Measurements from ENCODE around the gene ARHGAP42.

ARHGAP42 gene

DNA sequence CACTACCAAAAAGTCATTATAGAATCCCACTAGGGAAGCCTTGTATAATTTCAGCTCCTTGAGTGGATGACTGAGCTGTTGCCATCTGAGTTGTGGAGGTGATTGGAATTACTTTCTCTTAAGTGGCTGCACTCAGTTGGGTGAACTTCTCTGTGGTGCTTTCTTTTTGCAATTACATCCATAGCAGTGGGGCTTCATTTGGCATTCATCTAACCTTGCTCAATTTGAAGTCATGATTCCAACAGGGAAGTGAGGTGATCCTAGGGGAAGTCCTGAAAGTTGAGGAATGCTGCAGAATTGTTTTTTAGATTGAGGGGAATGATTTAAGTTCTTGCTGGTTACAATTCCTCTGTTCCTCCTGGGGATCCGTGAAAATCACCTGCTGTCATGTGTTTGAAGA, 39.6 kb downstream of the ARHGAP42 start:
- no peak overlapping the region for H3K4me3 ChIP-seq (ENCODE audit: low read depth, low read length)
- TF ChIP-seq, protein P1, sequence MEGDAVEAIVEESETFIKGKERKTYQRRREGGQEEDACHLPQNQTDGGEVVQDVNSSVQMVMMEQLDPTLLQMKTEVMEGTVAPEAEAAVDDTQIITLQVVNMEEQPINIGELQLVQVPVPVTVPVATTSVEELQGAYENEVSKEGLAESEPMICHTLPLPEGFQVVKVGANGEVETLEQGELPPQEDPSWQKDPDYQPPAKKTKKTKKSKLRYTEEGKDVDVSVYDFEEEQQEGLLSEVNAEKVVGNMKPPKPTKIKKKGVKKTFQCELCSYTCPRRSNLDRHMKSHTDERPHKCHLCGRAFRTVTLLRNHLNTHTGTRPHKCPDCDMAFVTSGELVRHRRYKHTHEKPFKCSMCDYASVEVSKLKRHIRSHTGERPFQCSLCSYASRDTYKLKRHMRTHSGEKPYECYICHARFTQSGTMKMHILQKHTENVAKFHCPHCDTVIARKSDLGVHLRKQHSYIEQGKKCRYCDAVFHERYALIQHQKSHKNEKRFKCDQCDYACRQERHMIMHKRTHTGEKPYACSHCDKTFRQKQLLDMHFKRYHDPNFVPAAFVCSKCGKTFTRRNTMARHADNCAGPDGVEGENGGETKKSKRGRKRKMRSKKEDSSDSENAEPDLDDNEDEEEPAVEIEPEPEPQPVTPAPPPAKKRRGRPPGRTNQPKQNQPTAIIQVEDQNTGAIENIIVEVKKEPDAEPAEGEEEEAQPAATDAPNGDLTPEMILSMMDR (IDR thresholded peaks at IDR 0.05; ENCODE audit: insufficient read depth, low read length, missing control alignments): no peak
- ChIA-PET POLR2A (no interaction called here), CTCF (interaction anchor here (0.7 kb wide), 1 partner anchor 45 kb away, joined by 4 read pairs; no protein-coding TSS in a partner anchor)
- DNase-seq (ENCODE audit: low read depth, low spot score): no peak

DNA sequence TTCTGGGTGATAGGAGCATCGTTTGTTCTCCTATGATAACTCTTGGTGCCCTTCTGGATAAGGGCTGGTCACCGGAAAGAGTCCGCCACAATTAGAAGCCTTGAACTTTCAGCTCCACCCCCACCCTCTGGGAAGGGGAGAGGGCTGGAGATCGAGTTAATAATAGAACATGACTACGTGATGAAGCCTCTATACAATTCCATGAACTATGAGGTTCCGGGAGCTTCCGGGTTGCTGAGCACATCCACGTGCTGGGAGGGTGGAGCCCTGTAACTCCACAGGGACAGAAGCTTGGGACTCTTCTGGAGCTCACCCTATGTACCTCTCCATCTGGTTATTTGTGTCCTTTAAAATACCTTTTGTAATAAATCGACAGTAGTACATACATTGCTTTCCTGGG, 40.3 kb downstream of the ARHGAP42 start:
- TF ChIP-seq, protein P1 (IDR thresholded peaks at IDR 0.05; ENCODE audit: insufficient read depth, low read length, missing control alignments): no peak
- no peak overlapping the region for H3K4me3 ChIP-seq (ENCODE audit: low read depth, low read length)
- DNase-seq (ENCODE audit: low read depth, low spot score): no peak
- POLR2A ChIA-PET: no interaction called here
- CTCF ChIA-PET: interaction anchor here (0.7 kb wide), 1 partner anchor 46 kb away, joined by 4 read pairs; no protein-coding TSS in a partner anchor

GRCh38 chr11:100730266-100730665, 43.2 kb downstream of the ARHGAP42 start:
- ChIA-PET CTCF (interaction anchor here (1.0 kb wide), 1 partner anchor 178 kb away, joined by 4 read pairs; no protein-coding TSS in a partner anchor), POLR2A (no interaction called here)
- peak; percentile 34 for DNase-seq (ENCODE audit: low read depth, low spot score)
- TF ChIP-seq, protein P1 (IDR thresholded peaks at IDR 0.05; ENCODE audit: insufficient read depth, low read length, missing control alignments): no peak
- H3K4me3 ChIP-seq (ENCODE audit: low read depth, low read length): no peak overlapping the region

- ChIA-PET POLR2A (no interaction called here), CTCF (interaction anchor here (0.6 kb wide), 1 partner anchor 13 kb away, joined by 3 read pairs; no protein-coding TSS in a partner anchor)
- H3K4me3 ChIP-seq (ENCODE audit: low read depth, low read length): no peak overlapping the region
- TF ChIP-seq, protein P1 (IDR thresholded peaks at IDR 0.05; ENCODE audit: insufficient read depth, low read length, missing control alignments): no peak
- no peak for DNase-seq (ENCODE audit: low read depth, low spot score)
Measured at GRCh38 chr11:100731471-100731870, 44.4 kb downstream of the ARHGAP42 start.

GRCh38 chr11:100732949-100733348, 45.9 kb downstream of the ARHGAP42 start:
- ChIA-PET CTCF (no interaction called here), POLR2A (no interaction called here)
- no peak for DNase-seq (ENCODE audit: low read depth, low spot score)
- H3K4me3 ChIP-seq (ENCODE audit: low read depth, low read length): no peak overlapping the region
- TF ChIP-seq, protein P1 (IDR thresholded peaks at IDR 0.05; ENCODE audit: insufficient read depth, low read length, missing control alignments): no peak

GRCh38 chr11:100734743-100735527, 47.8 kb downstream of the ARHGAP42 start:
- CTCF ChIA-PET: no interaction called here
- DNase-seq (ENCODE audit: low read depth, low spot score): no peak
- no peak overlapping the region for H3K4me3 ChIP-seq (ENCODE audit: low read depth, low read length)
- POLR2A ChIA-PET: no interaction called here
- TF ChIP-seq, protein P1 (IDR thresholded peaks at IDR 0.05; ENCODE audit: insufficient read depth, low read length, missing control alignments): no peak

All from AG04449 (cell line).